KBM-7 (cell line): Measurements from ENCODE around the gene ANGPTL4.
"Not testable (repeated sequence)": the region's sequence is repeated elsewhere in the genome, so short reads cannot be mapped to it uniquely, and the experiment has no call there.

Experiments used
- DNase-seq: peaks from one replicate; pipeline ENCODE4 v3.0.0-alpha.2; 2015
- in situ Hi-C: fragments of 300-500 bp; cut with MboI; formaldehyde crosslinking; loops from 2 replicates; pipeline ENCODE4 v1.14.3; 2020; ENCODE audit warnings: low sequenced_read_pairs, low pct_unique_long_range_greater_than_20kb, mixed read lengths

Gene ANGPTL4, protein sequence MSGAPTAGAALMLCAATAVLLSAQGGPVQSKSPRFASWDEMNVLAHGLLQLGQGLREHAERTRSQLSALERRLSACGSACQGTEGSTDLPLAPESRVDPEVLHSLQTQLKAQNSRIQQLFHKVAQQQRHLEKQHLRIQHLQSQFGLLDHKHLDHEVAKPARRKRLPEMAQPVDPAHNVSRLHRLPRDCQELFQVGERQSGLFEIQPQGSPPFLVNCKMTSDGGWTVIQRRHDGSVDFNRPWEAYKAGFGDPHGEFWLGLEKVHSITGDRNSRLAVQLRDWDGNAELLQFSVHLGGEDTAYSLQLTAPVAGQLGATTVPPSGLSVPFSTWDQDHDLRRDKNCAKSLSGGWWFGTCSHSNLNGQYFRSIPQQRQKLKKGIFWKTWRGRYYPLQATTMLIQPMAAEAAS

DNA sequence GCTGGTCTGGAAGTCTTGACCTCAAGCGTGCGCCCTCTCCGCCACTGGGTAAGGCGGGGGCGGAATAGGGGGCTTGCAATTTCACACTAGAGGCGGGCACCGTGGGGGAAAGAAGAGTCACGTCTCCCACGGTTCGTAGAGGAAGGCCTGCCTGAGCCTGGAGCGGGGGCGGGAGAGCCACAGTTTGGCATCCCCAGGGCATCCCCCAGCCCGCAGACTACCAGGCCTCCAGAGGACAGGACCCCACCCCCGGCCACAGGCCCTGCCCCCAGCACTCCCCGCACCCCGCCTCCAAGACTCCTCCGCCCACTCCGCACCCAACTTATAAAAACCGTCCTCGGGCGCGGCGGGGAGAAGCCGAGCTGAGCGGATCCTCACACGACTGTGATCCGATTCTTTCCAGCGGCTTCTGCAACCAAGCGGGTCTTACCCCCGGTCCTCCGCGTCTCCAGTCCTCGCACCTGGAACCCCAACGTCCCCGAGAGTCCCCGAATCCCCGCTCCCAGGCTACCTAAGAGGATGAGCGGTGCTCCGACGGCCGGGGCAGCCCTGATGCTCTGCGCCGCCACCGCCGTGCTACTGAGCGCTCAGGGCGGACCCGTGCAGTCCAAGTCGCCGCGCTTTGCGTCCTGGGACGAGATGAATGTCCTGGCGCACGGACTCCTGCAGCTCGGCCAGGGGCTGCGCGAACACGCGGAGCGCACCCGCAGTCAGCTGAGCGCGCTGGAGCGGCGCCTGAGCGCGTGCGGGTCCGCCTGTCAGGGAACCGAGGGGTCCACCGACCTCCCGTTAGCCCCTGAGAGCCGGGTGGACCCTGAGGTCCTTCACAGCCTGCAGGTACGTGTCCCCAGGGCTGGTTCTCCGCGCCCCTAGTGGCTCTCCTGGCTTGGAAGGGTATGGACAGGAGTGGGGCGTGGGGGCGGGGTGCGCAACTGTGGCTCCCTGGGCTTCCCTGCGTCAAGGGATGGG, at the start of gene ANGPTL4:
ANGPTL4 (plus strand) TSS at position 353 of the 969 bp plus-strand sequence; CDS start at position 520, 167 bp downstream.
- in situ Hi-C loops, result no loop called here
- DNase-seq, result peak; percentile 37

DNA sequence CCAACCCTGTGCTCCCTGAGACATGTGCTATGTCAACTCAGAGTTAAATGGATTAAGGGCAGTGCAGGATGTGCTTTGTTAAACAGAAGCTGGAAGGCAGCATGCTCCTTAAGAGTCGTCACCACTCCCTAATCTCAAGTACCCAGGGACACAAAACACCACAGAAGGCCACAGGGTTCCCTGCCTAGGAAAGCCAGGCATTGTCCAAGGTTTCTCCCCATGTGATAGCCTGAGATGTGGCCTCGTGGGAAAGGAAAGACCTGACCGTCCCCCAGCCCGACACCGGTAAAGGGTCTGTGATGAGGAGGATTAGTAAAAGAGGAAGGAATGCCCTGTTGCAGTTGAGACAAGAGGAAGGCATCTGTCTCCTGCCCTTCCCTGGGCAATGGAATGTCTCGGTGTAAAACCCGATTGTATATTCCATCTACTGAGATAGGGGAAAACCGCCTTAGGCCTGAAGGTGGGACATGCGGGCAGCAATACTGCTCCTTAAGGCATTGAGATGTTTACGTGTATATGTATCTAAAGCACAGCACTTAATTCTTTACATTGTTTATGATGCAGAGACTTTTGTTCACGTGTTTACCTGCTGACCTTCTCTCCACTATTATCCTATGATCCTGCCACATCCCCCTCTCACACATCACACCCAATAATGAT, 48.8 kb upstream of the ANGPTL4 start:
- in situ Hi-C loops, DNase-seq: not testable (repeated sequence)

DNA sequence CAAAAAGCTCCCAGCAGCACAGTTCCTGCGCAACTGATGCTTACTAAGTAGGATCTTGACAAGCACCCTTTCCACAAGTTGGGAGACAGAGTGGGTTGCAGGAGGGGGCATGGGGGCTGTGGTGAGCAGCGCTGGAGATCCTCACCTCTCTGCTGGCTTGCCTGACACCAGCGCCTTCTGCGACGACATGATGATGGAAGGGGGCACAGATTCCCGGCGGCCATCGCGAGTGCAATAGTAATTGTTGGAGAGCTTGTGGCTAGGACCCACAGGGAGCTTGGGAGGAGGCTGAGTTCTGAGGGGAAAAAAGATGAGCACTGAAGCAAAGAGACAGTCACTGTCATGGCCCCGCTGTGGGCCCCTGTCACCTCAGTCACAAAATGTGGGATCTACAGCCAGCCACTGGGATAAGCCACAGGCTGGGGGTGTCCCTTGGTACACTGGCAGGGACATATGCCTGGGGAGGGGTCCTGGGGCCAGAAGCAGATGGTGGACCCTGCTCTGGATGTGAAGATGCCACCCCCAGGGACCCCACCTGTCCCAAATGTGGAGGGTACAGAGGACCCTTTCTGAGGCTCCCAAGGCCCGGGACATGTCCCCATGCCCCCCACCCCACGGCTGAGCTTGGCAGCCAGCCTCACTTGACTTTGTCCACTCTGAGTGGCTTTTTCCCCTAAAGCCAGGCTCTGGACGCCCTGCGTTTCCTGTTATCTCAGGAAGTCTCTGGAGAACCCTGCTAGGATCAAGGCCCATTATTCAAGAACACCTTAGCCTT, 47.4 kb upstream of the ANGPTL4 start:
- DNase-seq, result no peak
- in situ Hi-C loops, result no loop called here

DNA sequence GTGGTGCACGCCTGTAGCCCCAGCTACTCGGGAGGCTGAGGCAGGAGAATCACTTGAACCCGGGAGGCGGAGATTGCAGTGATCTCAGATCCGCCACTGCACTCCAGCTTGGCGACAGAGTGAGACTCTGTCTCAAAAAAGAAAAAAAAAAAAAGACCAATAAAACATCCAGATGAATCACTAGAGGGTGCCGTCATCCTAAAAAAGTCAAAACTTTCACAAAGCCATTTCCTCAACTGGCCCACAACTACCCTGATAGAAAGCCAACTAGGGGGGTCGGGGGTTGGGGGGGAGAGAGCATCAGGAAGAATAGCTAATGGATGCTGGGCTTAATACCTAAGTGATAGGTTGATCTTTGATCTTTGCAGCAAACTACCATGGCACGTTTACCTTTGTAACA, 45.1 kb upstream of the ANGPTL4 start:
- peak; percentile 44 for DNase-seq
- in situ Hi-C loops, result not testable (repeated sequence)

DNA sequence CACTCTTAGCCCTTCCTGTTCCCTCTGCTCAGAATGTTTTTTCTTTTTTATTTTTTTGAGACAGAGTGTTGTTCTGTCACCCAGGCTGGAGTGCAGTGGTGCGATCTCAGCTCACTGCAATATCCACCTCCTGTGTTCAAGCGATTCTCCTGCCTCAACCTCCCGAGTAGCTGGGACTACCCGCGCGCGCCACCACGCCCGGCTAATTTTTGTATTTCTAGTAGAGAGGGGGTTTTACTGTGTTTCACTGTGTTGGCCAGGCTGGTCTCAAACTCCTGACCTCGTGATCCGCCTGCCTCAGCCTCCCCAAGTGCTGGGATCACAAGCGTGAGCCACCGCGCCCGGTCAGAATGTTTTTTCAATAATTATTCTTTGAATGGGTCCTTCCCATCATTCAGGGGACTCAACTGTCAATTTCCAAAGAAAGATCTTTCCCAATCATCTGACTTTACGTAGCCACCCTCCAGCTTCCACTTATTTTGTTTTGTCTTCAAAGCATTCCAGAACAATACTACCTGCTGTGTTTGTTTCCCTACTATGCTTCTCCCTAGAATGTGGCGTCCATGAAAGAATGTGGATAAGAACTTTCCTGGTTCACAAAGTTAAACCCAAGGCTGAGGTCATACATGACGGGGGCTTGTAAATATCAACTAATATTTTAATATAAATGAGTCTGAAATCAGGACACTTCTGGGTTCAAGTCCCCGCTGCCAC, 44.0 kb upstream of the ANGPTL4 start:
- DNase-seq, result no peak
- in situ Hi-C loops, result no loop called here

DNA sequence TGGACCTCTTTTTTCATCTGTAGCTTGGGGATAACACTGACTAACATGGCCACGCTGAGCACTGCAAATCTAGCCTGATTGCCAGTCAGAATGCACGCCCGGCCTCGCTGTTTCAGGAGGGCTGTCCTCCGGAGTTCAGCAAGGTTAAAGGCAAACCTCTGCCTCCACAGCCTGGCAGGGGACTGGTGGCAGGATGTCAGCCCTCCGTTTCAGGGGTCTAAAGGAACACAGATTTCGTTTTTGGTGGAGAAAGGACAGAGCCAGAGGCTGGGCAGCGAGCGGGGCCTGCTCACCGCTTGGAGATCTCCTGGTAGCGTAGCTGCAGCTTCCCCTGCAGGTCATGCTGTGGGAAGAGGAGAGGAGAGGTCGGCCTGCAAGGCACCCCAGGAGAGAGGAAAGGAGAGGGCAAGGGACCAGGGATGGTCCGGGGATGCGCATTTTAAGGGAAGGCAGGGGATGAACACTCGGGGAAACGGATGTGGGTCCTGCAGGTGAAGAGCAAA, 43.3 kb upstream of the ANGPTL4 start:
- DNase-seq, result peak; percentile 59
- in situ Hi-C loops, result no loop called here

DNA sequence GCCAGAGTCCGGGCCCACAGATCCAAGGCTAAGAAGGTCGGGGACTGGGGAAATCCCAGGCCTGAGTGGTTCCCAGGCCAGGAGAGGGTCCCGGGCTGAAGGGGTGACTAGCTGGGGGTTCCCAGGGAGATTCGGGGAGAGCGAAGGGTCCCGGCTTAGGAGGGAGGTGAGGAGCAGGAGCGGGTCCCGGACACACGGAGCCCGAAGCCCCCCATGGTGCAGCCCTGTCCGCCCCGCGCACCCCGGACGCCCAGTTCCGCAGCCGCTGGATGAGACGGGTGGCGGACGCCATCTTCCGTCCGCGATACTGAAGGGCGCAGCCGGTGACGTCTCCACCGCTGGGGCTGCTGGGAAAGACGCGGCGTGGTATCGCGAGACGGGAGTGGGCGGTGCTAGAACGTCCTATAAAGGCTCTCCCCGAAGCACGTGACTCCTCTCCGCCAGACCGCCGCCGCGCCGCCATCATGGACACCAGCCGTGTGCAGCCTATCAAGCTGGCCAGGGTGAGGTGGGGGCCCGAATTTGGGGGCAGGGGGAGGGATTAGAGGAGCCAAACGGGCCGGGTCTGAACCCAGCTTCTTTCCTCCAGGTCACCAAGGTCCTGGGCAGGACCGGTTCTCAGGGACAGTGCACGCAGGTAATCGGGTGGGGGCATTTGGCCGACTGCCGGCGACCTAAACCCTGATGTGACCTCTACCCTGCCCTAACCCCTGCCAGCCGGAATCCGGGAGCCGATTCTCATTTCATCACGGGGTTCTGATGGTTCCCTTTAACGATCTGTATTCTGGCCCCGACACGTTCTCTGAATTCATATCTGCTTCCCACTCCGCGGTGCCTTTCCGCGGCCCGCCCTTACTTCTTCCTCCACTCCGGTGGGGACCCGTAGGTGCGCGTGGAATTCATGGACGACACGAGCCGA, 42.6 kb upstream of the ANGPTL4 start, which contains the start of the genes NDUFA7 and RPS28:
NDUFA7 (minus strand) TSS at position 309 of the 919 bp plus-strand sequence; CDS start at position 292, 17 bp downstream.
RPS28 (plus strand) TSS at position 430 of the 919 bp plus-strand sequence; CDS start at position 465, 35 bp downstream.
- in situ Hi-C loops, result no loop called here
- peak; percentile 98 for DNase-seq

DNA sequence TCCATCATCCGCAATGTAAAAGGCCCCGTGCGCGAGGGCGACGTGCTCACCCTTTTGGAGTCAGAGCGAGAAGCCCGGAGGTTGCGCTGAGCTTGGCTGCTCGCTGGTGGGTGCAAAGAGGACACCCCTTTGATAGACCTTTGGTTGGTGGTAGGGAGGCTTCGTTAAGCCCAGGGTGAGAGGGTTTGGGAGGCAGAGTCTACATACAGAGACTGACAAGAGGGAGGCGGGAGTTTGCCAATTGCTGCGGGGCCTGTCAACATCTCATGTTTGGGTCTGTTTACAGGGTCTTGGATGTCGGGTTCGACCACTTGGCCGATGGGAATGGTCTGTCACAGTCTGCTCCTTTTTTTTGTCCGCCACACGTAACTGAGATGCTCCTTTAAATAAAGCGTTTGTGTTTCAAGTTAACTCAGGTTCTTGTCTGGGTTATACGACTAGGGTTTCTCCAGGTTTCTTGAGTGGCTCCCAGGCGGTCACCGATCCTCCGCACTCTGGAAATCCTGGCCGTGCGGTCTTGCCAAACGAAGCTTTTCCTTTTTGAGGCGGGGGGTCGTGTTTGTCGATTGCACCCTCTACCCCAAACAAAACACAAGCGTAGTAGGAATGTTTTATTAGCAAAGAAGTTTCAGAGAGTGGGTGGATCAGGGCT, 41.8 kb upstream of the ANGPTL4 start:
- in situ Hi-C loops, result no loop called here
- DNase-seq, result no peak

DNA sequence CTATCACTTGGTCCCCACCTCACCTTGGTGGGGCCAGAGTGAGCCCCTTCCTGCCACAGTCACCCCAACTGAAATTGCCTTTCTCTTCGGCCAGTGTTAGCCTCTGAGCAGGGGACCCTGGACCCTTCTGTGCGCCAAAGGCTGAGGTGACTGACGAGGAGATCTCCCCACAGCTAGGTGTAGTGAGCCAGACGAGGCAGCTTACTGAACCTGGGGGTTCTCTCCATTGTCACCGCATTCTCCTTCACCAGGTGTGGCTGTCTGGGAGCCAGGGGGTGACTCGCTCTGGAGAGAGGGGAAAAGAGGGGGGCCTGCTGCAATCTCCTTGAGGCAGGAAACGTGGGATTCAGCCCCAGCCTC, 41.3 kb upstream of the ANGPTL4 start:
- in situ Hi-C loops, result no loop called here
- DNase-seq, result no peak

DNA sequence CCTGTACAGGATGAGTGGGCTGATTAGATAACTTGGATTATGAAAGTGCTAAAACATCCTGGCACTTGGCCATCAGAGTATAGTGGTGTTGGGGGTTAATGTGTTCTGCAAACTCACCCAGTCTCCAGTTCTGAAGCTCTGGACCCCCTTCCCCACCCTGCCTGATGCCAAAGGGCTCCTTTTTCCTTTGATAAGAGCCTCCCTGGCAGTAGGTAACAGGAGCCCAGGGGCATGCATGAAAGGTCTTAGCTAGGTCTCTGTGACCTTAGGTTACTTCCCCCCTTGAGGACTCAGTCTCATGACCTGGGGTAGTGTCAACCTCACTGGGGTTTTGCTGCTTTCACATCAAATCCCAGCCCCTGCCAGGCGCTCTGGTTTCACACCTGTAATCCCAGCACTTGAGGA, 40.2 kb upstream of the ANGPTL4 start:
- in situ Hi-C loops, result no loop called here
- no peak for DNase-seq

DNA sequence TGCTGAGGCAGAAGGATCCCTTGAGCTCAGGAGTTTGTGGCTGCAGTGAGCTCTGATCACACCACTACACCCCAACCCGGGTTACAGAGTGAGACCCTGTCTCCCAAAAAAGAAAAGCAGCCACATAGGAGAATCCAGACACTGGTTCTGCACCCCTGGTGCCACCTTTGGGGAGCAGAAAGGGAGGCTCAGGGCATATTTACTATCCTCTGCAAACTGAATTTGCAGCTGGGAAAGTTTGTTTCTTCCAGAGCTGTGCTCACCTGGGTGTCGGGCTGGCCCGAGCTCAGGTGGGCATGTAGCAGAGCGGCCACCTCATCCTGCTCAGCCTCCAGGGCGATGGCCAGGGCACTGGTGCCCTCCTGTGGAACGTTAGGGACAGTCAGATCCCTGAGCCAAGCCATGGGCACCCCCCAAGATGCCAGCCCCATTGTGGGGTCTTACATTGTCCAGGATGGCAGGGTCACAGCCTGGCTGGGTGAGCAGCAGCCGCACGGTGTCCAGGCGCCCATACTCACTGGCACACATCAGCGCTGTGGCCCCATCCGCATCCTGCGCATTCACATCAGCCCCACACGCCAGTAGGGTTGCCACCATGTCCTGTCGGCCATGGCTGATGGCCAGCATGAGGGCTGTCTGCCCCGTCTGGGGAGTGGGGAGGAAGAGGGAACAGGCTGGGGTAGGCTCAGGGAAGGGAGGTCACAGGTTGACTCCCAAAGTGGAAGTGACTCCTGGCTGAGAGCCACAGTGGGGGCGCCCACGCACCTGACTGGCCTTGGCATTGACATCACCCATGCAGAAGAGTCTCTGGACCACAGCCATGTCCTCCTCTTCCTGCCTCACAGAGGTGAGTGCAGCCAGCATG, 39.5 kb upstream of the ANGPTL4 start:
- peak; percentile 38 for DNase-seq
- in situ Hi-C loops, result no loop called here

DNA sequence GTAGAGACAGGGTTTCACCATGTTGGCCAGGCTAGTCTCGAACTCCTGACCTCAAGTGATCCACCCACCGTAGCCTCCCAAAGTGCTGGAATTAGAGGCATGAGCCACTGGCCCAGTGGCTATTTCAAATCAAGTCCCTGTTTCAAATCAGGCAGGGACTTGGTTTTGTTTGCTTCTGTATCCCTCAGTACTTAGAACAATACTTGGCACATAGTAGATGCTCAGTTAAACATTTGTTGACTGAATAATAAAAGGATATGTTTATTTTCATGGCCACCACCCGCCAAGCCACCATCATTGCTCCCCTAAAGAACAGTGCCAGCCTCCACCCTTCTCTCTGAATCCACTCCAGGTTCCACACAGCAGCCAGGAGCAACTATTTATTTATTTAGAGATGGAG, 38.5 kb upstream of the ANGPTL4 start:
- no peak for DNase-seq
- in situ Hi-C loops, result no loop called here

DNA sequence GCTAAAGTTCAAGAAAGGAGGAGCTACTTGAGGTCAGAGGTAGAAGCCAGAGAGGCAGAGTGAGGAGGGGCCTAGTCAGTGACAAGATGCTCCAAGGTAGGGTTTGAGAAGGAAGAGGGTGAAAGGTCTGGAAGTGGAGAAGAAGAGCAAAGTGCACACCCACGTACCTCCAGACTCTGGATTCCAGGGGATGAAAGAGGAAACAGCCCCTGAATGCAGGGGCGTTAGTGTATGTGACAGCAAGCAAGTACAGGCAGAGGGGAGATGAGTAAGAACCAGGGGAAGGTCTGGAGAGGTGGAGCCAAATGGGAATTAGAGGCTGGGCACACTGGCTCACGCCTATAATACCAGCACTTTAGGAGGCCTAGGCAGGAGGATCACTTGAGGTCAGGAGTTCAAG, 34.0 kb upstream of the ANGPTL4 start:
- in situ Hi-C loops, result no loop called here
- DNase-seq, result no peak

DNA sequence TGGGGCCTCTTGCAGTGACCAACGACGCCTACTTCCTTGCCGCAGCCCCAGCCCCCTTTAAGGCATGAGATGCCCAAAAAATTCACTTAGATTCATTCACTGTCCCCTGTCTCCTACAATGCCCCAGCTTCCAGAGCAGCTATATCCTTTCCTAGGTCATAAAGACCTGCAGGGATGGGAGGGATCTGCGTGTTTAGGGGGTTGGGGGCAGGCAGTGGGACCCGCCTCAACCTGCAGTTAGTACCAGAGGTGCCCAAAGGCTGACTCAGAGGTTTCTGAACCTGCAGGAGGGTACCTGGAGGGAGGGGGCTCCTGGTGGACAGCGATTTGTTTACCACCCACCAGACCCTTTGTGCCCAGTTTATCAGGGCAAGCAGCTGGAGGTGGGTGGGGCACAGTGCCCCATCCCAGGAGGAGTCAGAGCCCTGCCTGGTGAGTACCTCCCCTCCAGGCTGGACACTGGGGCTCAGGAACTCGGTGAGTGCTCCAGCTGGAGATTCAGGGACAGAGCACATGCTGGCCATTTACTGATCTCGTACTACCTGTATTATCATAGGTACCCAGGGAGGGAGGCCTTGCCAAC, 32.6 kb upstream of the ANGPTL4 start:
- in situ Hi-C loops, result no loop called here
- DNase-seq, result no peak
